ENCODE results near the gene ACOT4.
"Not testable (repeated sequence)": the region's sequence is repeated elsewhere in the genome, so short reads cannot be mapped to it uniquely, and the experiment has no call there.

ACOT4 gene

GRCh38 chr14:73591690-73592449, at the start of gene ACOT4:
ACOT4 (plus strand) TSS chr14:73591873; CDS start chr14:73591960, 87 bp downstream.
- DNase-seq (ENCODE audit: low read depth in 2 of 2, low spot score in 1 of 2) = peak in 1 of 2 donors; percentile 15

- not testable (repeated sequence) for DNase-seq (ENCODE audit: low read depth in 2 of 2, low spot score in 1 of 2)
These were observed 48.7 kb upstream of the ACOT4 start for GRCh38 chr14:73542961-73543360.

- DNase-seq (ENCODE audit: low read depth in 2 of 2, low spot score in 1 of 2) = not testable (repeated sequence)
These were observed 46.3 kb upstream of the ACOT4 start for GRCh38 chr14:73545353-73545752.

GRCh38 chr14:73549097-73549496, 42.6 kb upstream of the ACOT4 start:
- not testable (repeated sequence) for DNase-seq (ENCODE audit: low read depth in 2 of 2, low spot score in 1 of 2)

GRCh38 chr14:73549889-73550524, 41.7 kb upstream of the ACOT4 start:
- DNase-seq (ENCODE audit: low read depth in 2 of 2, low spot score in 1 of 2) = not testable (repeated sequence)

GRCh38 chr14:73553845-73554244, 37.8 kb upstream of the ACOT4 start:
- no peak for DNase-seq (ENCODE audit: low read depth in 2 of 2, low spot score in 1 of 2)

- DNase-seq (ENCODE audit: low read depth in 2 of 2, low spot score in 1 of 2) = not testable (repeated sequence)
These were observed 34.5 kb upstream of the ACOT4 start for GRCh38 chr14:73557201-73557600.

- DNase-seq (ENCODE audit: low read depth in 2 of 2, low spot score in 1 of 2) = not testable (repeated sequence)
These were observed 33.4 kb upstream of the ACOT4 start for GRCh38 chr14:73558238-73558637.

GRCh38 chr14:73562256-73562655, 29.4 kb upstream of the ACOT4 start:
- not testable (repeated sequence) for DNase-seq (ENCODE audit: low read depth in 2 of 2, low spot score in 1 of 2)

GRCh38 chr14:73562696-73563095, 29.0 kb upstream of the ACOT4 start:
- DNase-seq (ENCODE audit: low read depth in 2 of 2, low spot score in 1 of 2) = not testable (repeated sequence)

GRCh38 chr14:73566431-73566830, 25.2 kb upstream of the ACOT4 start:
- not testable (repeated sequence) for DNase-seq (ENCODE audit: low read depth in 2 of 2, low spot score in 1 of 2)

GRCh38 chr14:73566935-73567334, 24.7 kb upstream of the ACOT4 start:
- not testable (repeated sequence) for DNase-seq (ENCODE audit: low read depth in 2 of 2, low spot score in 1 of 2)

- no peak for DNase-seq (ENCODE audit: low read depth in 2 of 2, low spot score in 1 of 2)
These were observed 24.3 kb upstream of the ACOT4 start for GRCh38 chr14:73567358-73567757.

GRCh38 chr14:73567951-73568885, 23.5 kb upstream of the ACOT4 start:
- DNase-seq (ENCODE audit: low read depth in 2 of 2, low spot score in 1 of 2) = no peak

- not testable (repeated sequence) for DNase-seq (ENCODE audit: low read depth in 2 of 2, low spot score in 1 of 2)
These were observed 22.8 kb upstream of the ACOT4 start for GRCh38 chr14:73568886-73569184.

GRCh38 chr14:73569185-73569958, 22.3 kb upstream of the ACOT4 start, which contains the start of gene ACOT2:
ACOT2 (plus strand) TSS chr14:73569213; CDS start chr14:73569241, 28 bp downstream.
- DNase-seq (ENCODE audit: low read depth in 2 of 2, low spot score in 1 of 2) = peak; percentile 53 to 57

- peak in 1 of 2 donors; percentile 34 for DNase-seq (ENCODE audit: low read depth in 2 of 2, low spot score in 1 of 2)
These were observed 20.8 kb upstream of the ACOT4 start for GRCh38 chr14:73570913-73571312.

- DNase-seq (ENCODE audit: low read depth in 2 of 2, low spot score in 1 of 2) = not testable (repeated sequence)
These were observed 18.6 kb upstream of the ACOT4 start for GRCh38 chr14:73573034-73573433.

GRCh38 chr14:73573740-73574139, 17.9 kb upstream of the ACOT4 start:
- DNase-seq (ENCODE audit: low read depth in 2 of 2, low spot score in 1 of 2) = not testable (repeated sequence)

GRCh38 chr14:73574251-73574650, 17.4 kb upstream of the ACOT4 start:
- DNase-seq (ENCODE audit: low read depth in 2 of 2, low spot score in 1 of 2) = not testable (repeated sequence)

GRCh38 chr14:73576391-73576790, 15.3 kb upstream of the ACOT4 start:
- DNase-seq (ENCODE audit: low read depth in 2 of 2, low spot score in 1 of 2) = no peak

All from stimulated activated CD8-positive, alpha-beta memory T cell treated with anti-CD3 and anti-CD28 coated beads, Interleukin-4, amount 100 ng/mL, for 1 hour (primary cell).